NCI-H1436 (cell line): Measurements from ENCODE around the gene NRF1.

ENCODE experiments used
- DNase-seq: peaks from one replicate; lab custom pipeline; 2025; lab: John Stamatoyannopoulos, UW

NRF1 gene

DNA sequence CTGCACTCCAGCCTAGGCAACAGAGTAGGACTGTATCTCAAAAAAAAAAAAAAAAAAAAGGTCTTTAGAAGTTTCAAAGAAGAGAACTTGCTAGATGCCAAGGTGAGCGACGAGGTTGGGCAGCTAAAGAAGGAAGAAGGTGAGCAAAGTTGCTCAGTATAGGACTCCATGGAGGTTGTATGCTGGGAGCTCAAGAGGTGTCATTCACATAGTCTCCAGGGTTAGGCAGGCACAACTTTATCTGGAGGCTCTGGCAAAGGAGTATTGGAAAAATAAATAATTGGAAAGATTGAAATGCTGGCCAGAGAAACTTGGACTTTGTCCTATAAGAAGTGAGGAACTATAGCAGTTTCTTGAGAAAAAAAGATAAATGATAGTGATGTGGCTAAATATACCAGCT lies 74.5 kb downstream of the NRF1 start:
- no peak for DNase-seq

DNA sequence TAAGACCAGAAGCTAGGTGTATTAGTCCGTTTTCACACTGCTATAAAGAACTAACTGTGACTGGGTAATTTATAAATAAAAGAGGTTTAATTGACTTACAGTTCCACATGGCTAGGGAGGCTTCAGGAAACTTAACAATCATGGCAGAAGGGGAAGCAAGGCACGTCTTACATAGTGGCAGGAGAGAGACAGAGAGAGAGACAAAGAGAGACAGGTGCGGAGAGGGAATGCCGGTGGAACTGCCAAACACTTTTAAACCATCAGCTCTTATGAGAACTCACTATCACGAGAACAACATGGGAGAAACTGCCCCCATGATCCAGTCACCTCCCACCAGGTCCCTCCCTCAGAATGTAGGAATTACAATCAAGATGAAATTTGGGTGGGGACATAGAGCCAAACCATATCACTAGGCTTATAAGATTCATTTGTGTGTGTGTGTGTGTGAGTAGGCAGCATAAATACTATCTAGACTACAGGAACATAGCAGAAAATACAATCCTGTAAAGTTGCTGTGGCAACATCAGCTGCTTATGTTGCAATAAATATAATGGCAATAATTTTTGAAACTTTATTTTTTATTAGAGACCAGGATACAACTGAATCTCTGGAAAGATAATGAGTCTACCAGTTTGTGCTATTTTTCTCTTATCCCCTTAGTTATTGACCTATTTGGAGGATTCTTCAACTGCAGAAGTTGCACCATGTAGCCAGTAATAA lies 77.1 kb downstream of the NRF1 start:
- no peak for DNase-seq

DNA sequence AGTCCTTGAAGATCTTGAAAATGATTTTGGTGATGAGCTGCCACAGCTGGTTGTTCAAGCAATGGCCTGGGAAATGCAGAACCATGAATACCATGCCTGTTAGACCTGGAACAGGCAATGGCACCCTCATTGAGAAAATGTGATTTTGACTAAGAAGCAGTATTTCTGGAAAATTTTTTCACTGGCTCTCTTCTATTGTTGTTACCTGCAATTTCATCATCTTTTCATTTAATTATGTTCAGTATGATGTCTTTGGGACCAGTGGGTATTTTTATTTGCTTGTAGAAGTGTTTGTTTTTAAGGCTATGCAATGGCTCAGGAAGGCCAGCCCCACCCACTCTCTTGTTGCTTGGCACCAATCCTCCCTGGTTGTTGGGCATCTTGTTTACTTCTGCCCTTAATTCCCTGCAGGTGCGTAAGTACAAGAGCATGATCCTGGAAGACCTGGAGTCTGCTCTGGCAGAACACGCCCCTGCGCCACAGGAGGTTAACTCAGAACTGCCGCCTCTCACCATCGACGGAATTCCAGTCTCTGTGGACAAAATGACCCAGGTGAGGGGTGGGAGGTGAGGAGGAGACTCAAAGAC lies 78.6 kb downstream of the NRF1 start:
- no peak for DNase-seq

DNA sequence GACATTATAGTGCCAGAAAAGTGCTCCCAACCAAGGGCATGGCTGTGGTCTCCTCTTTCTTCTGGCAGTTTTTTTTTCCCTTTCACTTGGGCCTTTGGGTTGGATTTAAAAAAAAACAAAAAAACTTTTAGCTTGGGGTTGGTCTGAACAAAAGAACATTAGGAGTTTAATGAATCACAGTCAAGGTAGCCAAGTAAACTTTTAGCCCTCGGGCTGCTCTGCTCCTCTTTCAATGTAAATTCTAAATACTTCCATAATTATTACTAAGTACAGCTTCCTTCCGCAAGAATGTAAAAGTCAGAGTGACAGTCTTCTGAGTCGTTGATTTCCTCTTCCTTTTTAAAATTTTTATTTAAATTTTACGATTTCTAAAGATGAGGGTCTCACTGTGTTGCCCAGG lies 79.2 kb downstream of the NRF1 start:
- DNase-seq: no peak

DNA sequence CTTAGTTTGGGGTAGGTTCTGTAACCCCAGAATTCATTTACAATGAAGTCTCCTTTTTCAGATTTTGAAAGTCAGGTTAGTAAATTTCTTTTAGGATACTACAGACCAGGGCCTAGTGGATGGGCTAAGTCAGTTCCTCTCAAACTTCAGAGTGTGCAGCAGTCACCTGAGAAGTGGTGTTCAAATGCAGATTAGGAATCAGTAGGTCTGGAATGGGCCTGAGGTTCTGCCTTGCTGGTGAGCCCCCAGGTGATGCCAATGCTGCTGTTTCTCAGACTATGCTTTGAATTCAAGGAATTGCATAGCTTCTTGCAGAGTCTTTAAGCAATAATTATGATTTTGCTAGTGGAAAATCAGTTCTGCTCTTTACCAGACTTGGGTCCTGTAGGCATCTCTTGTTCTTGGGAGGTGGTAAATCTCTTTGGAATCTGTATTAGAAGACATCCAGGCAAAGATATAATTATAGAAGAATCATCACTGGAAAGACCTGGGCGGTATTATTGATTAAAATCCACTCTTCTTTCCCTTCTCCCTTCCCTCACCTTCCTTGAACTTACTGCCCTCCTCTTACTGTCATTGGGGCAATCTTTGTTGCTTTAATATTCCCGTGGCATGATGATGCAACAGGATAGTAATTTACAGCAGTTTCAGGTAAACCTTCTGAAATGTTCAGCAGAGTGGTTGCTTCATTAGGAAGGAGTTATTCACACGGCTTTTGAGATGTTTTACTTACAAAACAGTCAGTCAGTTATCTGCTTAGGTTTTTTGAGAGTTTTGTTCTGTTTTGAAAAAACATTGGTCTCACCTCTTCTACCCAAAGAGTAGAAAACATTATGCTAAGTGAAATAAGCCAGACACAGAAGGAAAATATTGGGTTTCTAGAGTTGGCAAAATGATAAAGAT lies 87.2 kb downstream of the NRF1 start:
- DNase-seq: no peak

DNA sequence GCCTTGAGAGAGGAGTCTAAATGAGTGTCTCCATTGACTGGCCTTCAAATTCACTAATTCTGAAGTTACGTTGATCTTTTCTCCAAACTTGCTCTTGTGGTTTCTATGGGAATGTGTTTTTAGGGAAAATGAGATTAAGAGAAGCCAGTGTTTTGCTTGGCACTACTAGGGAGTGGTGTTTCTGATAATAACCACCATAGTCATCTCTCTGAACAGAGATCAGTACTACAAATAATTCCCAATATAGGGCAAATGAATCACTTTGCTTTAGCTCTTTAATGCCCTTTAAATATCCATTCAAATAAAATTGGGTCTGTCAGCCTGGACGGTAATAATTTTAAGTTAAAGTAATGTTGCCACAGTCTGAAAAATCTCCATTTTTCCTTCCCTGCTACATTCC lies 90.8 kb downstream of the NRF1 start:
- no peak for DNase-seq

DNA sequence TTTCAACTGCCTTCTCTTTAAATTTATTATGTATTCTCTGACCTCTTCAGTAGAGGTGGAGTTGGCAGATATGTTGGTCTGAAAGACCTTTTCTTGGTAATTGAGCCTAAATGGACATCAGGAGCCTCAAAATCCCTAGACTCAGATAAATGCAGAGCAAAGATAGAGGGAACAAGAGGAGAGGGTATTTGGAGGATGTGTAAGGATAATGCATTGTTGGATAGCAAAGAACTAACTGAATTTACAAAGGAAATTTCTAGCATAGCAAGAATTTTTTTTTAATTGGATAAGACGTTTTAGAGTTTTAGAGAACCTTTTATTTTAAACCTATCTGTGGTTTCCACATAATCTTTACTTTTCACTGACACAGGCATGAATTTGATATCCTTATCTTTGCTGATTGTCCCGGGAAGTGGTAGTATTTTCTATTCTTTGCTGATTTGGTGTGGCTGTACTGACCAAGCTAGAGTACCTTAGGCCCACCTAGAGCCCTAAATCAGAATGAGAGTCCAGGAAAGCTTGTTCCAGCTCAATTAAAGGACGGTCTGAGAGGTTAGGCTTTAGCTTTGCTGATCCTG lies 91.3 kb downstream of the NRF1 start:
- no peak for DNase-seq

DNA sequence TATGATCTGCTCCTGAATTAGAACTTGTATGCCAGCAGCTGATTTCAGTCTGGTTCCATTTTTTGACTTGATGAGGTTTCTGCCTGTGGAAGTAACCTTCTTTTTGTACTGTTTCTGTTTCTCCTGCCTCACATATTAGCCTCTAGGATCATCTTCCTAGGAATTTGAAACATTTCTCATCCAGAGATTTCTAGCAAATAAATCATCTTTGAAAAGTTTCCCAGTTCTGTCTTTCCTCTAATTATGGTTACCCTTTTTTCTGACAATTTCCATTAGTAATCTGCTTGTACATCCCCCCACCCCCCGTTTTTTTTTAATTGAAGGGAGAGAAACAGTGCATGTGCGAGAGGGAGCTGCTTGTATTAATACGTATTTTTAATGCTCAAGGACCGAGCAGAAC lies 92.2 kb downstream of the NRF1 start:
- DNase-seq: no peak

DNA sequence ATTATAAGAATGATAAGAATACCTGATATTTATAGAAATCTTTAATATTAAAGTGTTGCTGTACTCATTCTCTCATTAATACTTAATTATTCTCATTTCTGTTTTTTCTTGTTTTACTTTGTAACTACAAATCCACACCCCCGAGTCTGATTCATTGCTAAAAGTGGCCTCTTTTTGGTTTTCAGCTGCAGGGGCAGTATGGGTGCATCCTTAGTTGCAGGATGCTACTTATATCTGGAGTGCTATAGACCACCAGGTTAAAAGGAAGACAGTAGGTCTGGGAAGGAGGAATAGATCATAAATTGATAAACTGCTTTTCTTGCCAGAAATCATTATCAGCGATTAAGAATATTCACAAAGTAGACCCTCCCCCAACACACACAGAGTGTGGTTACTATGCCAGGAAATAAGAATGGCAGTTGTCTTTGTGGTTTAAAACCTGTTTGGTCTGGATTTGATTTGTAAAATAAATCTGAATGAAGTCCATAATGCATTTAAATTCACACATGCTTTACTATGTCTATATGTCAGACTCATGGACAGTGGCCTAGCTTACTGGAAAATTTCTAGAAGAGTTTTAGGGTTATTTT lies 96.5 kb downstream of the NRF1 start:
- no peak for DNase-seq

DNA sequence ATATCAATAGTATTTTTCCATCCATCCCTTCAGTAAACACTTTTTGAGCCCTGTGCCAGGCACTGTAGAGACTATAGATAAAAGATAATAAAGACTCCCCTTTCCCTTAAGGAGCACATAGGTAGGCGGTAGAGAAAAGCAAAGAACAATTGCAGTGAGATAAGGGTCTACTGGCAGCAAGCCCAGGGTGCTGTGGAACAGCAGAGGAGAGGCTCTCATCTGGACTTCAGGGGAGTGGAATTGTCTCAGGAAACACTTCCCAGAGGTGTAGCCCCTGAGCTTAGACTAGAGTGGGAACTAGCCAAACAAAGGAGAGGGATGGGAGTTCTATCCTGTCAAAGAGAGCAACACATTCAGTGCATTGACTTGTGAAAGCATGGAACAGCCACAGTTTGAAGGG lies 102.0 kb downstream of the NRF1 start:
- DNase-seq: no peak

DNA sequence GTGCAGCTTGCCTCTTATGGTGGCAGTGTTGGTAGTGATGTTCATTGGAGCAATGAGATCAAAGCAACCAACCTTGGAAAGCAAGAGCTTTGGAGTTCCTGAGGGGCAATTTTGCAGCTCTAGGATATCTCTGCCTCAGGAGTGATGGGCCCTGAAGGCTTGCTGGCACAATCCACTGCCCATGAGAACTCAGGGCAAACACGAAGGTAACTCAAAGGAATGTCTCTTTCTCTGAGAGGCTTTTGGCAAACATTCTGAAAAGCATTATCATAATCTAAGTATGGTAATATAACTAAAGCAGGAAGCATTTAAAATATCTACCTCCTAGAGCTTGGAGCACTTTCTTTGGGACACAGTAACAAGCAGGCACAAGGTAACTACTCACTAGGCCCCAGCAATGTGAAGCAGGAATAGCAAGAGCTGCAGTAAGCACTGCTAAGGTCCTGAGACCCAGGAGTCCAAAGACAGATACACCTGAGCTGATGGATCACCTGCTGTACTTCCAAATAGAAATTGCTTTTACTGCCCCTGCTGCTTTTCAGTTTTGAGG lies 103.1 kb downstream of the NRF1 start:
- DNase-seq: no peak

DNA sequence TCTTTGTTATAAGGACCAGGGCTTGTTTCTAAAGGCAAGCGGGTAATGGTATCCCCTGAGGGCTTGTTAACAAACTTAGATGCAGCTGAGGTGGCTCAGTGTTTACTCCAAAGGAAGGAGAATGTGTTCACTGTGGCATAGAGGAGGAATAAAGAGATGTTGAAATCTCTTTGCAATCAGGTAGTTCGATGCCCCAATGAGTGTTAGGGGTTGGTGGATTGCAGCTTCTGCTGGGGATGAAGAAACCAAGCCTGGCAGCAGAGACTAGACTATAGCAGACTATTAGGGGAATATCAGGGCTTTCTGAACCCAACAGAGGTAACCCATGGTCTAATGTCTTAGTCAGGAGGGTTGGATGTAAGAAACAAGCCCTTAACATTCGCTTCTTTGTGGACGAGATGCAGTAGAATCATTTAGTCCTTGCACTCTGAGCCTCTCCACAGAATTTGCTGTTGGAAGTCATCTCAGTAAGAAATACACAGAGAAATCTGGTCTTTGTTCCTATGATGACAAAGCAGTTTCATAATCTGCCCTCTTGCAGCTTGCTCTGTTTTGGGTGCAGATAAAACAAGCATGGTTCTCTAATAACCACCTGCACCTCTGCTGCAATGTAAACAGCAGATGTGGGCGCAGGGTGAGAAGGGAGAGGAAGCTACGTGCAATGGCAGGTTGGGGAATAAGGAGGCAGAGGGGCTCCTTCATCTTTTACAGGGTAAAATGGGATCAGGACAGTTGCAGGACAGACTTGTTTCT lies 108.6 kb downstream of the NRF1 start:
- DNase-seq: peak; percentile 54

DNA sequence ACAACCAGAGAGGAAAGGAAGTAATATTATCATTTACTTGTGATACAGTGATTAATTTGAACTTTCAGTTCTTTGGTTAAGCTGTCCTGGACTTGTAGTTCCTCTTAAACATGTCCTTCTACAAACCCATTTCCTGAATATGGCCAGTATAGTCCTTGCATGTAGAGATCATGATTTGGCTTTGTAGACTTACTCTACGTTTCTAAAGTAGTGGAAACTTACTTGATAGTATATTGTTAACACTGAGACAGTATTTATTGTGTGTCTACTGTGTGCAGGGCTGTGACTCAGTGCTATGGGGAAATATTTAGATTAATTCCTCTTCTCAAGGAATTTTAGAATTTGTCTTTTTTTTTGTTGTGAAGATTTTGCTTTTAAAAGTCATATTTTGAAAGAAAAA lies 109.5 kb downstream of the NRF1 start:
- no peak for DNase-seq

DNA sequence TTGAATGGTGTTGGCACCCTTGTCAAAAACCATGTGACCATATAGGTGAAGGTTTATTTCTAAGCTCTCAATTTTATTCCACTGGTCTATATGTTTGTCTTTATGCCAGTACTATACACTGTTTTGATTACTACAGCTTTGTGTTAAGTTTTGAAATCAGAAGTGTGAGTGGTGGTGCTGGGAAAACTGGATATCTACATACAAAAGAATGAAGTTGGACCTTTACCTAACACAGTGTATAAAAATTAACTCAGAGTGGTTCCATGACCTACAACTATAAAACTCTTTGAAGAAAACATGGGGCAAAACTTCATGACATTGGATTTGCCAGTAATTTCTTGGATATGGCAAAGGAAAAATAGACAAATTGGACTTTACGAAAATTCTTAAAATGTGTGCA lies 112.2 kb downstream of the NRF1 start:
- no peak for DNase-seq

DNA sequence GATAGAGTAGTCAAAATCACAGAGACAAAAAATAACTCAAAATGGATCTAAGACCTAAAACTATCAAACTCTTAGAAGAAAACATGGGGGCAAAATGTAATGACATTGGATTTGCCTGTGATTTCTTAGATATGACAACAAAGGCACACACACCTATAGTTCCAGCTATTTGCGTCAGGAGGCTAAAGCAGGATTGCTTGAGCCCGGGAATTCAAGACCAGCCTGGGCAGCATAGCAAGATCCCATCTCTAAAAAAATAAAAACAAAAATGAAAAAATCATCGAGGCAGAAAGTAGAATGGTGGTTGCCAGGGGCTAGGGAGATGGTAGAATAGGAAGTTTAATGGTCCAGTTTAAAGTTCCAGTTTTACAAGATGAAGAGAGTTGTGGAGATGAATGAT lies 113.3 kb downstream of the NRF1 start:
- DNase-seq: no peak

DNA sequence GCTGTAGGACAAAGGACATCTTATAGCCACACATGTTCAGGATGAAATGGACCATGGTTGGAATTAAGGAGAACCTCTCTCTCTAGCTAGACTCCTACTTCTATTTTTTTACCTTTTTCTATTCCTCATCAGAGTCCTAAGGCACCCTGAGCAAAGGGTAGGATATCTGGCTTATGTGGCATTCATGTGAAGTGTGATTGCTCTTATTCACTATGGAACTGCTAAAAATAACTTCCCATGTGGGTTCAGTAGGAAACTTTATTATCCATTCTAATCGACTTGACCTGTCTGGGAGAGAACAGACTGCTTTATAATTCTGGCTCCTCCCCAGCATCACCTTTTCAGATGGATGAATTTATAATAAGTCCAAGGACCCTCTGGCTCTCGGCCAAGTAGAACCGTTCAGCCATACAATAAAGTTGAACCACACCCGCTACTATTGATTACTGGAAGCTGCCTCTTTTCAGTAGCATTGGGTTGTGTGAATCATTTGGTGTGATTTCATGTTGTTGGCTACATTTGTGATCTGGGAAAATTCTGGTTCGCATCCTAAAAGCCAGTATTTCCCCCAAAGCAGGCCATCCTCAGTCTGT lies 117.5 kb downstream of the NRF1 start:
- no peak for DNase-seq

DNA sequence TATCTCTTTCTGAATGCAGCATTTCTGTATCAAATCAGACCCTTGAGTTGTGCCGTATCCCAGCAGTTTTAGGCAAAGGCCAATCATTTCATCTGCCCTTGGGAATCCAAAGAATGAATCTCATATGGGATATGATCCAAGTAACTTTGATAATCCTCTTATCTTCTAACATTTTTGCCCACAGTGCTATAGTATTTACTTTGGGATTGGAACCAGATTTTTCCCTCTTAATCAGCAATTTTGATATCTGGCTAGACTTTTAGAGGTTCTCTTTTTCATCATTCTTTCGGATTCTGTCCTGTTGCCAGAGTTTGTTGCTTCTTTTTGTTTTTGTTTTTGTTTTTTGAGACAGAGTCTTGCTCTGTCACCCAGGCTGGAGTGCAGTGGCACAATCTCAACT lies 118.0 kb downstream of the NRF1 start:
- no peak for DNase-seq

DNA sequence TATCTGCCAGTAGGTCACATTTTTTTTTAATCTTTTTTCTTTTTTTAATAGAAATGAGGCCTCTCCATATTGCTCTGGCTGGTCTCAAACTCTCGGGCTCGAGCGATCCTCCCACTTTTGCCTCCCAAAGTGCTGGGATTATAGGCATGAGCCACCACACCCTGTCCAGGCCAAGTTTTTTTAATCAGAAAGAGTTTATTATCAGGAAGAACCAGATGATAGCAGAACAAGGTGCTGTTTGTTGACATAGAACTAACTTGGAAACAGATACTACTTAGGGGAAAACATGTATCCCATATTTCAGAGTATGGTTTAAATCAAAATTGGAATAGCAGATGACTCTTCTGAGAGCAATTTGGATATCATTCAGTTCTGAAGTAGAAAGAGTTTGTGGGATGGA lies 118.6 kb downstream of the NRF1 start:
- no peak for DNase-seq

DNA sequence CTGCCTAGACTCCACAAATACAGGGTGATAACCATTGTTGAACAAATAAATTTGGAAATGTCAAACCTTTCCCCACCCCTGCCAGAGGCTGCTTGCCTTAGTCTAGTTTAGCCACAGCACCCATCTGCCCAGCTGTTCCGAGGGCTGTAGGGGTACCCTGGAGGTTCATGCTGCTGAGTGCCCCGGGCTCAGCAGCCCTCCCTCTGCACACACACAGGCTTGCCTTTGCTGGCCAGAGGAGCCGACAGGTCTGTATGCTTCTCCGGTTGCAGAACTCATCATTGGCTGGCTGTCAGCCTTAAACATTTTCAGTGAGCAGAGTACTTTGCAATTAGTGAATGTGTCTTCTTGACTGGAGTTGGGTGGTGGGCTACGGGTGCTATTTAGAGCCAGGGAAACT lies 122.9 kb downstream of the NRF1 start:
- DNase-seq: no peak

DNA sequence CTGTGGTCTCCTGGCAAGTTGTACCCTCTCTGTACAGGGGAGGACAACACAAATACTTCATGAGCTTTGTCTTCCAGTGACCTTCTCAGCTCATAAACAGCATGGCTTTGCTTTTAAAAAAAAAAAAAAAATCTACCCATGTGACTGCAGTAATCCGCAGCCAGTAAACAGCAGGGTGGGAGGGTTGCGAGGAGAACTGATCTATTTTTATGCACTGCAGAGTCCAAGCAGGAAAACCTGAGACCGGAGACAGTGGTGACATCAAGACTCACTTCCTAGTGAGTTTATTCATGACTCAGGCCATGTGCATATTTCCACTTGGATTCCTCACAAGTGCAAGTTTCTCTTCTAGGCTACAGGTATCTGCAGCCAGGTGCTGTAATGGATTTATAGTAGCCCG lies 127.9 kb downstream of the NRF1 start:
- DNase-seq: no peak
